Endothelial cell of coronary artery (primary cell): ENCODE measurements around the gene ZBTB18. TPM values are rescaled to one million over a fixed set of nuclear protein-coding genes. Genes with fewer than 3 reads are reported as not detected.

Experiments used
- total RNA-seq: library from RNA; depleted of rRNA; stranded (reverse); fragments of >200 nt; gene quantifications from 2 replicates; pipeline ENCODE4 v1.2.3, GENCODE V29; 2014

Gene ZBTB18
- total RNA-seq, result 36.4 and 40.9 TPM in 2 replicates

GRCh38 chr1:244050835-244051444 is at the start of gene ZBTB18:
ZBTB18 (plus strand) TSS chr1:244051283; CDS start chr1:244051432, 149 bp downstream.

Other genes with a start within 250 kb of the ZBTB18 start
- gene AKT3, start 201.0 kb upstream of the ZBTB18 start, total RNA-seq, result 44.4 and 88.2 TPM in 2 replicates